Measurements from ENCODE around the gene RPL3.
A peak's percentile ranks its signal among the peaks of the same experiment; 100 is the strongest.

The RPL3 gene

GRCh38 chr22:39284142-39284980 is 35.1 kb downstream of the RPL3 start:
- DNase-seq = no peak

GRCh38 chr22:39283322-39284141 is 35.9 kb downstream of the RPL3 start:
- DNase-seq = peak in 31 of 56 donors; percentile 14 to 66 (median 36)

- DNase-seq = no peak
These were observed 36.6 kb downstream of the RPL3 start for GRCh38 chr22:39282645-39283321.

GRCh38 chr22:39281126-39281525 is 38.3 kb downstream of the RPL3 start:
- no peak for DNase-seq

- no peak for DNase-seq
These were observed 39.2 kb downstream of the RPL3 start for GRCh38 chr22:39280250-39280649.

GRCh38 chr22:39279170-39279850 is 40.1 kb downstream of the RPL3 start:
- no peak for DNase-seq

- no peak for DNase-seq
These were observed 41.4 kb downstream of the RPL3 start for GRCh38 chr22:39278040-39278439.

GRCh38 chr22:39277142-39277607 is 42.2 kb downstream of the RPL3 start:
- DNase-seq = no peak

GRCh38 chr22:39276440-39277141 is 42.8 kb downstream of the RPL3 start:
- no peak for DNase-seq

- DNase-seq = no peak
These were observed 43.5 kb downstream of the RPL3 start for GRCh38 chr22:39275814-39276439.

GRCh38 chr22:39273950-39274887 is 45.2 kb downstream of the RPL3 start:
- DNase-seq = no peak

- DNase-seq = no peak
These were observed 48.6 kb downstream of the RPL3 start for GRCh38 chr22:39270792-39271191.

GRCh38 chr22:39270280-39270679 is 49.1 kb downstream of the RPL3 start:
- DNase-seq = no peak

- no peak for DNase-seq
These were observed 50.2 kb downstream of the RPL3 start for GRCh38 chr22:39269095-39269790.

- no peak for DNase-seq
These were observed 50.8 kb downstream of the RPL3 start for GRCh38 chr22:39268645-39269044.

- no peak for DNase-seq
These were observed 51.4 kb downstream of the RPL3 start for GRCh38 chr22:39267974-39268373.

- peak in 9 of 56 donors; percentile 20 to 42 (median 30) for DNase-seq
These were observed 52.9 kb downstream of the RPL3 start for GRCh38 chr22:39266398-39267030.
